ENCODE measurements around the gene KSR1.

GRCh38 chr17:27455236-27455913 lies 873 bp upstream of the KSR1 start:
- TF ChIP-seq CTCF (IDR thresholded peaks at IDR 0.05) (no peak), POLR2AphosphoS5 (IDR thresholded peaks at IDR 0.05; ENCODE audit: insufficient read depth in 1 of 2, low read depth in 1 of 2) (no peak), POLR2A (IDR thresholded peaks at IDR 0.05) (no peak)

Data from vagina (tissue), 2 donors.